ENCODE data around the gene ERFL. TPM values are rescaled to one million over a fixed set of nuclear protein-coding genes. Genes with fewer than 3 reads are reported as not detected.
"Not testable (repeated sequence)": the region's sequence is repeated elsewhere in the genome, so short reads cannot be mapped to it uniquely, and the experiment has no call there.

The ERFL gene
- total RNA-seq, 1 donor from 2014 or later = not detected

DNA sequence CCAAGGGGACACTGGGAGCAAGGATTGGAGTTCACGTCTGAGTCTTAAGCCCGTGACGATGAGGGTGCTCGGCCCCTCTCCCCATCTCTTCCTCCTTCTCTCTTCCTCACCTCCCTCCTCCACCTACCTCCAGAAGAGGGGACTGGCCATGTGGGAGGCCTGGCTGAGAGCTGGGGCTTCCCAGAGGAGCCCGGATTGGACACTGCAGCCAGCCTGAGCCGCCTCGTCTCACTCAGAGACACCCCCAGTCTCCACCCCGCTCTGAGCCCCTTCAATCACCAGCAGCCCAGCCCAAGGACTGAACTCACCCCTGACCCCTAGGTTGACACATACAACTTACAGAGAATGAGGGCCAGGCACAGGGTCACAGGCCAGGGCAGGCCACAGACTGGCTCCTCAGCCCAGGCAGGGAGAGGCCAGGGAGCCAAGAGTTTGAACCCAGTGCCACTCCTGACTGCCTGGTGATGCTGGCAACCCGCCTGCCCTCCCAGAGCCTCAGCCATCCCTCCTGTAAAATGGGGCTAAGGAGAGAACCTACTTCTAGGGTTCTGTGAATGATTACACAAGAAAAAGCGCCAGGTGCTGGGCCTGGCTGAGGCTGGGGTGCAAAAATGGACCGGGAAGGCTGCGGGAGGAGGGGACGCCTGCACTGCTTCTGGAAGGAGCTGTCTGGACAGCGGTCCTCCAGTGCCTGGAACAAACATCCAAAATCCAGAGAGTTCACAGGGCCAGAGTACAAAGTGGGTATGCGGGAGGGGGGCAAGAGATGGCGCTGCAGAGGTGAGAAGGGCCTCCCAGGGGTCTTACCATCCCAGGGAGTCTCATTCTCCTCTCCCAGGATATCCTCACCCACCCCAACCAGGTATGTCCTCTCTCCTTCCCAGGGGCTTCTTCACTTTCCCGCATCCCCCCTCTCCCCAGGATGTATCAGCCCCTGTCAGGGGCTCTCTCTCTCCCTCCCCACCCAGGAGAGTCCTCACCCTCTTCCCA lies 50.0 kb downstream of the ERFL start:
- no peak for DNase-seq (ENCODE audit: low read depth in 2 of 2)

DNA sequence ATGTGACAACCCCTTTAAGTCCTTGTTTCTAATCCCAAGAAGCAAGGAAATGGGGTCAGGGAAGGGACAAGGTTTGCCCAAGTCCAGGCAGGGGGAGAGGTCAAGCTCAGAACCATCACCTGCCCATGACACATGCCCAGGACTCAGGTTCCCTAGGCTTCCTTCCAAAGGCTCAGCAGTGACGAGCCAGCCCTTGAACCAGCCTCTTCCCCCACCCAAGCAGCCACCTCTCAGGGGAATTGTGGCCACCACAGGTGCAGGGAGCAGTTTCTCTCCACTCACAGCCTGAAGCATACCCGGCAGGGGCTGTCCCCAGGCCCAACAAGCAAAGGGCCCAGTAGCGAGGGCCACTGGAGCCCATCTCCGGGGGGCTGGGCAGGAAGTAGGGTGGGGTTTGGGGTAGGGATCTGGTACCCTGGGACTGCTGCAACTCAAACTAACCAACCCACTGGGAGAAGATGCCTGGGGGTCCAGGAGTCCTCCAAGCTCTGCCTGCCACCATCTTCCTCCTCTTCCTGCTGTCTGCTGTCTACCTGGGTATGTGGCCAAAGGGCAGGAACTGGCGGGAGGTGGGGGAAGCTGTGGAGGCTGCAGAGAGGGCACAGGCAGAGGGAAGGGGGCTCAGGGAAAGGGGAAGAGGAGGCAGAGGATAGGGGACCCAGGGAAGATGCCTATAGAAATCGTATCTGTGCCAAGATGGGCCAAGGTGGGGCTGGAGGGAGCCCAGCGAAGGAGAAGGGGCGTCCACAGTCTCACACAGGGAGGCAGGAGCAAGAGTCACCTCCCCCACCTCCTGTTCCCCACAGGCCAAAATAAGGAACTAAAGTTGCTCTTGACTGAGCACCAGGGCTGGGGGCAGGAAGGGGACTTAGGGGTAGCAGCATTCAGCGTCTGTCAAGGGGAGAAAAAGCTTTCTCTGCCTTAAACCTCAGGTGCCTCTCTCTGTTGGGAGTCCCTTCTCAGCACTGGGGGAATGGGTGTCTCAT lies 51.1 kb downstream of the ERFL start, which contains the start of gene CD79A:
CD79A (plus strand) TSS at position 433 of the 986 bp plus-strand sequence; CDS start at position 459, 26 bp downstream.
- no peak for DNase-seq (ENCODE audit: low read depth in 2 of 2)

DNA sequence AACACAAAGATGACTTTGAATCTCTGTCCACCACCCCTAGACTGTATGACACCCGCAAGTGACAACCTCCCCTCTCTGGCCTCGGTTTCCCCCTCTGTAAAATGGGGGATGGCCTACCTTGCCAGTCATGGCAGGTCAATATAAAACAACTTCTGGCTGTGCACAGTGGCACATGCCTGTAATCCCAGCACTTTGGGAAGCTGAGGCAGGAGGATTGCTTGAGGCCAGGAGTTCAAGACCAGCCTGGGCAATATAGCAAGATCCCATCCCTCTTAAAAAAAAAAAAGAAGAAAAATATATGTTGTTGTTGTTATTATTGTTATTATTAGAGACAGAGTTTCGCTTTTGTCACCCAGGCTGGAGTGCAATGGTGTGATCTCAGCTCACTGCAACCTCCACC lies 52.3 kb downstream of the ERFL start:
- DNase-seq (ENCODE audit: low read depth in 2 of 2) = not testable (repeated sequence)

DNA sequence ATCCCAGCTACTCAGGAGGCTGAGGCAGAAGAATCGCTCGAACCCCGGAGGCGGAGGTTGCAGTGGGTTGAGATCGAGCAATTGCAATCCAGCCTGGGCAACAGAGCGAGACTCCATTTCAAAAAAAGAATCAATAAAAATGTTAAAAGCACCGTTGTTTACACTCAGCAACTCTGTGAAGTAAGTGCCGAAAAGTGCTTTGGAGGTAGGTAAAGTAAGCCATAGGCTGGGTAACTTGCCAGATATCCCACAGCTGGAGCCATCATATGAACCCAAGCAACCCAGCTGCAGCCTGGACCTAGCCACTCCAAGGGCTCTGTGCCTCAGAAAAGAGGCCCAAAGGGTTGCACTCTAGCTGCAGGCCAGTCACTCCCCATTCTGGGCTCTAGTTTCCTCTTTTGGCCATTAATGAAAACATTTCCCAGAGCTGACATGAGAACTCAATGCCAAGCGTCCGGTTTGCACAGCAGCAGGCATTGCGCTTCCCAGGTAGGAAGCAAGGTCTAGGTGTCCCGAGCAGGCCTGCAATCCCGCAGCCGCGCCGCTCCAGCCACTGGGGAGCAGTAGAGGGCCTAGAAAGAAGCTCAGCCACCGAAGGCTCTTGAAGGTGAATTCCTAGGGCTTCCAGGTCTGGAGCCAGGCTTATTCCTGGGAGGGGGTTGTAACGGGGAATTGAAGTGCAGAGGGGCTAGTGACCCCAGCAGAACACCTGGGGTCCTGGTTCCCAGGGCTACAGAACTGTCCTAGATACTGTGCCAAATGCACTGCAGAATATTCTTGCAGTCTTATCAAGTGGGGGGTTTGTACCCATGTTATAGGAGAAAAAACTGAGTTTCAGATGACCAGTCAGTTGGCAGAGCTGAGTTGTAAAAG lies 55.2 kb downstream of the ERFL start:
- DNase-seq (ENCODE audit: low read depth in 2 of 2) = peak in 1 of 2 donors; percentile 68

DNA sequence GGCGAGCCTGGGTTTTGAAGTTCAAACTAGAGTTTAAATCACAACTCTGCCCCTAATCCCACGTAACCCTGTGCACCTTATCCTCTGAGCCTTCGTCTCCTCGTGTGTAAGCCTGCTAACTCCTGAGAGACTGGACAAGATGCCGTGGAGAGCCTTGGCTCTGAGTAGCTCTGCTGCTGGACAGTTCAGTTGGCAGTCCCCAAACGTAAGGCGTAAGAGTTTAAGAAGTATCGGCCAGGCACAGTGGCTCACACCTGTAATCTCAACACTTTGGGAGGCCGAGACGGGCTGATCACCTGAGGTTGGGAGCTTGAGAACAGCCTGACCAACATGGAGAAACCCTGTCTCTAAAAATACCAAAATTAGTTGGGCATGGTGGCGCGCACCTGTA lies 55.9 kb downstream of the ERFL start:
- DNase-seq (ENCODE audit: low read depth in 2 of 2) = no peak

DNA sequence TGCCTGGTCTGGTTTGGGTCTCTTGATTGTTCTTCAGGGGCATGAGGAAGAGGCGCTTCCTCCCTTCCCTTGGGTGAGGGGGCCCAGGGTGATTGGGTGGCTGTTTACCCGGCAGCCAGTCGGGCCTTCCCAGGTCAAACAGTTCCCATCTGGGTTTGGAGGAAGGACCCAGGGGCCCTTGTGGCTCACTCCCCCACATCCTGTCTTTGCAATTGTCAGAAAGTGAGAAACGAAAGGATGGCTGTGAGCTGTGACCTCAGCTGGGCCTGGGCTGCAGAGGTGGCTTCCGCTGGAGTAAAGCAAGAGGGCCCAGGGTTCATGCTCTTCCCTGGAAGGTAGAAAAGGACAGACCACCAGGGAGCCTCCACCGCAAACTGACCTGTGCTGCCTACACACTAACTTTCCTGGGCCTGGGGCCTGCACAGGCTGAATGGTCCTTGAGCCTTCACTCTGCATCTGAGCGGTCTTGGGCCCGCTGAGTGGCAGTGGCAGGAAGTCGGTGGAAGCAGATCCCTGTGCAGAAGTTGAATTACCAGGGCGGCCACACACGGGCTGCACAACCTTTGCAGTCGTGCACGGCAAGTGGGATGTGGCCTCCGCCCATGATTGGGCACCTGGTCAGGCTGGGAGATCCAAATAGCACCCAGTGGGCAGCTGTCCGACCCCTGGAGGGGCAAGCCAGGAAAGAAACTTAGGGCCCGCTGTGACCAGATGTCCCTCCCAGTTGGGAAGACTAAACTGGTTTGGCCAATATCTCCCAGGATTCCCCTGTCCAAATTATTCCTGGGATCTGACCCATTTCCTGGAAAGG lies 56.5 kb downstream of the ERFL start:
- no peak for DNase-seq (ENCODE audit: low read depth in 2 of 2)

DNA sequence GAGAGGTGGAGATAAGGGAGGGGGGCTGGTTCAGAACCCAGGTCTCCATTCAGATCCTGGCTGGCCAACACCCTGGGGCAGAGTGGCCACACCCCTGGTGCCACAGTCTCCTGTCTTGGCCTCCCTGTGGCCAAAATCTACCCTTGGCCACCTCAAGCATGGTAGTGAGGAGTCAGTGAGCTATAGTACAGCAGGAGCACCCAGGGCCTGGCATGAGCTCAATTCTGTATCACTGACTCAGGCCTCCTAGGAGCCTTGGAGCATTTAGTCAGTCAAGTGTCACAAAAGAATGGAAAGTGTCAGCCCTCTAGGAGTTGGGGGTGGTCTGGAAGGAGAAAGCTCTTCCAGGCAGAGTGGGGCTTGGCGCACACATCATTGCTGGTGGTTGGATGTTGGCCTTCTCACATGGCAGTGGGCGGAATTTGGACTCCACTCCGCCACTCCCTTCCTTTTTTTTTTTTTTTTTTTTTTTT lies 57.8 kb downstream of the ERFL start:
- DNase-seq (ENCODE audit: low read depth in 2 of 2) = no peak

DNA sequence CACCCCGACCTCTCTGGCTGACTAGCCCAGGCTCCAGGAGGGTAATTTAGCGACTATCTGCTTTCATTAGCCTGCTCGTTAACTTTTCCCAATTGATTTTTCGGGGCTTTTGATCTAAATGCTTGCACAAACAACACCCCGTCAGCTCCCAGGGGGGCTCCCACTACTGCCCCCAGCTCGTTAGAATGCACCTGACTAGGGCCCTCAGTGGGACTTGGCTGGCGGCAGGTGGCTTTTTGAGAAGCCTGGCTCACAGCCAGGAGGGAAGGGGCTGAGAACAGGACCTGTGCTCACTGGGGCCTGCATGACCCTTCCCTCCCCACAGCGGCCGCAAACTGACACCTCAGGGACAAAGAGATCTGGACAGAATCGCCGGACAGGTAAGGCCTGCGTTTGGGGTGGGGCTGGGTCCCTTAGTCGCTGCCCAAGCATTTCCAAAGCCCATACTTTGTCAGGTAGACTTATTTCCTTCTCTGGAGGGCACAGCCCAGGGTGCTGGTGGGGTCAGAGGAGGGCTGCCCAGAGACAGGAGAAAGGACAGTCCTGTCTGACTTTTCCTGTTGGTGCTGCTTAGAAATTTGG lies 58.8 kb downstream of the ERFL start:
- DNase-seq (ENCODE audit: low read depth in 2 of 2) = no peak

DNA sequence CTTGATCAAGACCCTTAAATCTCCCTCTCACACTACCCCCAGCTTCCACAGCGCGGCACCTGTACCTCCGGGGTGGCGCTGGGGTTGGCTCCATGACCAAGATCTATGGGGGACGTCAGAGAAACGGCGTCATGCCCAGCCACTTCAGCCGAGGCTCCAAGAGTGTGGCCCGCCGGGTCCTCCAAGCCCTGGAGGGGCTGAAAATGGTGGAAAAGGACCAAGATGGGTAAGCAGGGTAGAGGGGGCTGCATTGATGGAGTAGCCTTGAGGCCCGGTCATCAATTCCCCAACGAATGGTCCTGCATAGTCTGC lies 59.3 kb downstream of the ERFL start:
- DNase-seq (ENCODE audit: low read depth in 2 of 2) = no peak

DNA sequence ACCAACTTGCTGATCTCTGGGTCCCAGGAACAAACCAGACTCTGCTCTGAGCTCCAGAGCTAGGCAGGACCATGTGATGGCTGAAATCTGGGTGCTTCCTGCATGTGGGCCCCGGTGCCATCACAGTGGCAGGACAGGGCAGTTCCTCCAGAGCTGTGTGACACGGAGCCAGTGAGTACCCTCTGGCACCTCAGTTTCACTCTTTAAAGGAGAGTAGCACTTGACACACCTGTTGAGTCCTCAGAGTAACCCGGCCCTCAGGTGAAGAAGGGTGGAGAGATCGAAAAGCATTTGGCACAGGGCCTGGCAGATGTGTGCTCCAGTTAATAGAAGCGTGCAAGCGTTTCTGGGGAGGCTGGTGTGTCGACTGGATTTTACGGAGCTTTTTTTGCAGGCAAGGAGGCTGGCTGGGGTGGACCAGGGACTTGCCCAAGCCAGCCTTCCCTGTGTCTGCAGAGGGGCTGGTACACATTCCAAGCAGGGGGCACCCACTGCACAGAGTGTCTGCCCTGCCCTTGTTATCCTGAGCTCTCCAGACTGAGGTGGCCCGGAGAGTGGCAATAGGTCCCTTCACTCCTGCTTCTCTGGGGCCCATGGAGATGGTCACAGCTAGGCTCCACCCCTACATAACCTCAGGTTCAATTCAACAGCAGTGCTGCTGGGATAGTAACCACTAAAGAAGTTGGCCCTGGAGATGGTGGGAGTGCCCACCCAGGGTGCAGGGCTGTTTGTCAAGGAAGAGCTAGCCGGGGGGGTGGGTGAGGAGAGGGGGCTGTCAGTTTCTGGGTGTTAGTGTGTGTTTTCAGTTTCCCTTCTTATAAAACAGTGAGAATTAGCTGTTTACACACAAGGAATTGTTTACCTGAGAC lies 59.9 kb downstream of the ERFL start:
- DNase-seq (ENCODE audit: low read depth in 2 of 2) = no peak

DNA sequence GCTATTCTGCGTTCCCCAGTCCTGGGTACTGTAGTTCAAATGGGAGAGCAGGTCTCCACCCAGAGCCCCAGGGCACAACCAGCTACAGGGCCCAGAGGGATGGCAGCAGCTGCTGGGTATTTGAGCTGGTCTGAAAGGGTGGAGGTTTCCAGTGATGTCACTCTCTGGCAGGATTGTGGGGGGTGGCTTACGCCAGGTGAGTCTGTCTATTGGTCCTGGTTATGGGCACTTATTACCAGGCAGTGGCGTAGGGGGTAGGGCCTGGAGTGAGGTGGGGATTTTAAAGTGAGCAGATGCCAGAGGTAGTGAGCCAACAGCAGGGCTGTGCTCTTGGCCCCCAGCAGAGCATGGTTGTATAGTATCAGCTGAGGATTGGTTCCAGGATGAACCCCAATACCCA lies 62.0 kb downstream of the ERFL start:
- DNase-seq (ENCODE audit: low read depth in 2 of 2) = no peak

DNA sequence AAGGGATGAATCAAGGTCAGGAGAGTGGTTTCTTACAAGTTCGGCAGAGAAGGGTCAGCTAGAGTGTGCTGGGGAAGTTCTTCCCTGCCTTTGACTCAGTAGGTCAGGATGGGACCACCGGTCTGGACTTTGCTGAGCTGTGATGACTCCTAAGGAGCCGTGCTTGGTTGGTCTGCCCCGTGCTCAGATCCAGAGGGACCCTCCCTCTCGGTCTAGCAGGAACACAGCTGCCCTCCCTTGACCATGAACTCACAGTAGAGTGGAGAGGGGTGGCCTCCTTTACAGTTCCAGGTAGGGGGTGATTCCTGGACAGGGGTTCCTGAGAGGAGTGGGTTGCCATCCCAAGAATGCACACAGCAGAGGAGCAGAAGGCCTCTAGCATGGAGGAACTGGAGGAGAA lies 63.9 kb downstream of the ERFL start:
- no peak for DNase-seq (ENCODE audit: low read depth in 2 of 2)

DNA sequence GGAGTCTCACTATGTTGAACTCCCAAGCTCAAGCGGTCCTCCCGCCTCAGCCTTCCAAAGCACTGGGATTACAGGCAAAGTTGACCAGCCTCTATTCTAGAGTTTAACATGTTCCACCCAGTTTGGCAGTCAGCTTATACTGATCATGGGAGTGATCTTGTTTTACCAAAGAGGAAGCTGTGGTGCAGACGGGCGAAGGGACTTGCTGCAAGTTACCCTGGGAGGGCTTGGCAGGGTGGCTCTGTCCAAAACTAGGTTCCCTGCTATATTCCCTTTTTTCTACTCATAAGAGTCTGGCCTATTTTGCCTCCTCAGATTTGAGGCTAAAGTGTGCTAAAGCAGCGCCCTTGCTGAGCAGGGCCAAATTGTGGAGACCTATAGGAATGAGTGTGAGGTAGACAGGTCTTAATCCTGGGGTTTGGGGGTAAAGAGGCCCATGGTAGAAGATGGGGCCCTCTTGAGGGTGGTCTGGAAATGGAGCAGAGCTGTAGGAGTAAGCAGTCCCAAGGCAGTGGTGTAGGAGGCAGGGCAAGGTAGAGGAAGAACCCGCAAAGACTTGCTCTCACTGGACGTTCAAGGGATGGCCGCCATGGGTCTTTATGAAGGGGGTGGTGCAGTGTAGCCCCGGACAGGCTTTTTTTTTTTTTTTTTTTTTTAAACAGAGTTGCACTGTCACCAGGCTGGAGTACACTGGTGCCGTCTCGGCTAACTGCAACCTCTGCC lies 64.9 kb downstream of the ERFL start:
- no peak for DNase-seq (ENCODE audit: low read depth in 2 of 2)

DNA sequence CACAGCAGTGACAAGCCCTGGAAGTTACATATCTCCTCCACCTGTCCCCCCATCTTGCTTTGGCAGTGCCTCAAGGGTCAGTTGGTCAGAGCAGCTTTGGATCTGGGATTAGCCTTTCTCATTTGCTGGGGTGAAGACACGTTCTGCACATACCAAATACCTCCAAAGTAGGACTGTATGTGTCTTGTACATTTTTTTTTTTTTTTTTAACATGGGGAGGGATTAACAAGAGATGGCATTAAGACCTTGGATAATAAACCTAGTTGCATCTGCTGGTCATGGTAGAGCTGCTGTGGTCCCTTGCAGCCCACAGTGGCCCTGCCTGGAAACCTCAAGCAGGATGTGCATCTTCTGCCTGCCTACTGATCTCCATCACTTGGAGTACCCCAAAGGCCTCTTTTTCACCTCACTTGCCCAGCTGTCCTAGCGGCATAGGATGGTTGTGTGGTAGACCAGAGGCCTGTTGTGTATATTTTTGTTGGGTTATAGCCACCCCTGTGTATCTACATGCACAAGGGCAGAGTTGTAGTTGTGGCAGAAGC lies 65.7 kb downstream of the ERFL start:
- DNase-seq (ENCODE audit: low read depth in 2 of 2) = no peak

DNA sequence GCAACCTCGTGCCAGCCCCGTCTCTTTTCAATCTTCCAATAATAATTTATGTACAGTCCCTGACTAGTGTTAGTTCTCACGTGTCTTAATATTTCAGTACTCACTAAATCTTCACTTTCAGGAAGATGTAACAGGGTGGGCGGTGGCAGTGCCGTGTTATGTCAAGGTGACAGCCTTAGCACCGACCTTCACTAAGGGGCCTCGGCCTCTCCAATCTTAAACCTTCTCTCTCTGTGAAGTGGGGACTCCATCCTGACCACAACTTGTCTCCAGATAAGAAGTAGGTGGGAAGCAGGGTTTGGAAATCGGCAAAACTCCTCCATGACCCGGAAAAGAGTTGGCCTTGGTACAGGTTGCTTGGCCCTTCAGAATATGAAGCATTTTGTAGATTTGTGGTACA lies 66.4 kb downstream of the ERFL start:
- DNase-seq (ENCODE audit: low read depth in 2 of 2) = no peak

DNA sequence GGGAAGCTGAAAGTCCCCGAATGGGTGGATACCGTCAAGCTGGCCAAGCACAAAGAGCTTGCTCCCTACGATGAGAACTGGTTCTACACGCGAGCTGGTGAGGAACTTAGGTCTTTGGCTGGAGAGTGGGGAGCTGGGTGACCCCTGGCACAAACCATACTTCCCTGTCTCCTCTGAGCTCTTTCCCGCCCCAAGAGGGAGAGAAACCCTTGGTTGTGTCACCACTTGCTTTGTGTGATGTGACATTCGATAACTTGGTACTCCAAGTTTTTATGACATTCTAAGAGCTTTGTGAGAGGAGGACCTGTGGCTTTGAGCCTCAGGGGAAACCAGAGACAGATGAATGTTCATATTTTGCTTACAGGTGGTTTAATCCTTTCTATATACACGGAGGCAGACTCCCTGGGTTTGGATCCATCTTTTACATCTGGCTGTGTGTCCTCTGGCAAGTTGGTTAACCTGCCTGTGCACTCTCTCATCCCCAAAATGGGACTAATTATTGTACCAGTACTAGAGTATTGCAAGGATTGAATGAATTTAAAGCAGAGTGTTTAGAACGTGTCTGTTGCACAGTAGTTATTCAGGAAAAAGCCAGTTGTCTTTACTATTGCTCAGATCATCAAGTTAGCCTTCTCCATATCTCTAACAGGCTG lies 67.0 kb downstream of the ERFL start:
- no peak for DNase-seq (ENCODE audit: low read depth in 2 of 2)

DNA sequence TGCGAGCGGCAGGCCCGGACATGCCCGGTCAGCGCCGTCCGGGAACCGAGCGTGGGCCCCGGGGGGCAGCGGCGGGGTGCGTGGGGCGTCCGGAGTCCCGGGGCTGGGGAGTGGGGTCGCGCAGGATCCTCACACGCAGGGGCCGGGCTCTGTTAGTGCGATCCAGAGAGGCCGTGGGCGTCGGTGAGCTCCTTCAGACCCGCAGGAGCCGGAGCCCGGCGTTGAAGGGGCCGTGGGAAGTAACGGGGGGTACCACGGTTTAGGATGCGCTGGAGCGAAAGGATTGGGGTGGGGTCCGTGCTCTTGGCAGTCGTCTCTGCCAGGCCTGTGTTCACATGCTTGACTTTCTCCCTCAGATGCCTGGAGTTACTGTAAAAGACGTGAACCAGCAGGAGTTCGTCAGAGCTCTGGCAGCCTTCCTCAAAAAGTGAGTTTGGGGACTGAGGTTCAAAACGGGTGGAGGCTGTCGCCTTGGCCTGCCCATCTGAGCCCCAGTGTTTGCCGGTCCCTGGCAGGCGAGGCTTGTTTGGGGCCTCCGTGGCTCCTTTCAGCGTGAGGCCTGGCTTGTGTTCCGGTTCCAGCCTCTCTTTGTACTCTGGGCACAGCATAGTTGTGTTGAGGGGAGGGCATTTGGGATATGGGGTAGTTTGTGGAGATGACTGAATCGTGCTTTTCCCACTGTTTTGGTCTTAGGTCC lies 67.7 kb downstream of the ERFL start:
- peak in 1 of 2 donors; percentile 24 for DNase-seq (ENCODE audit: low read depth in 2 of 2)
